Measurements from ENCODE around the gene FCGR3A.
"Not testable (repeated sequence)": the region's sequence is repeated elsewhere in the genome, so short reads cannot be mapped to it uniquely, and the experiment has no call there.

DNA sequence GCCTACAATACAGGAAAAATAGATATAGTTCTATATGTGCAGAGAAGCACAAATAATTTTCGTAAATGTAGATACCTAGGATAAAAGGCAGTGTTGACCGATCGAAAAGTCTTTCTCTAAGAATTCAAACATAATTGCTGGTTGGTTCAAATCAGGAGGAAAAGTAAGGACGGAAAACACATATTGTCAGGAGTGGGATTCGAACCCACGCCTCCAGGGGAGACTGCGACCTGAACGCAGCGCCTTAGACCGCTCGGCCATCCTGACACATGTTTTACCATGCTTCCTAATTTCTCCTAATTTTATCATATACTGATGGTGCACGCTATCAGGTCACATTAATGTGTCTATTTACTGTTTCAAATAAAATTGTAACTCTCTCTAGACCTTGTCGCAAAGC lies 19.5 kb downstream of the FCGR3A start:
- TF ChIP-seq, protein P1, sequence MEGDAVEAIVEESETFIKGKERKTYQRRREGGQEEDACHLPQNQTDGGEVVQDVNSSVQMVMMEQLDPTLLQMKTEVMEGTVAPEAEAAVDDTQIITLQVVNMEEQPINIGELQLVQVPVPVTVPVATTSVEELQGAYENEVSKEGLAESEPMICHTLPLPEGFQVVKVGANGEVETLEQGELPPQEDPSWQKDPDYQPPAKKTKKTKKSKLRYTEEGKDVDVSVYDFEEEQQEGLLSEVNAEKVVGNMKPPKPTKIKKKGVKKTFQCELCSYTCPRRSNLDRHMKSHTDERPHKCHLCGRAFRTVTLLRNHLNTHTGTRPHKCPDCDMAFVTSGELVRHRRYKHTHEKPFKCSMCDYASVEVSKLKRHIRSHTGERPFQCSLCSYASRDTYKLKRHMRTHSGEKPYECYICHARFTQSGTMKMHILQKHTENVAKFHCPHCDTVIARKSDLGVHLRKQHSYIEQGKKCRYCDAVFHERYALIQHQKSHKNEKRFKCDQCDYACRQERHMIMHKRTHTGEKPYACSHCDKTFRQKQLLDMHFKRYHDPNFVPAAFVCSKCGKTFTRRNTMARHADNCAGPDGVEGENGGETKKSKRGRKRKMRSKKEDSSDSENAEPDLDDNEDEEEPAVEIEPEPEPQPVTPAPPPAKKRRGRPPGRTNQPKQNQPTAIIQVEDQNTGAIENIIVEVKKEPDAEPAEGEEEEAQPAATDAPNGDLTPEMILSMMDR (conservative IDR thresholded peaks at IDR 0.05), result not testable (repeated sequence)
- not testable (repeated sequence) for TF ChIP-seq EZH2 (IDR thresholded peaks at IDR 0.05; ENCODE audit: low read depth)

All from PC-9 (cell line).